GM19043 (cell line): ENCODE measurements around the gene GSDMA.
"Not testable (repeated sequence)": the region's sequence is repeated elsewhere in the genome, so short reads cannot be mapped to it uniquely, and the experiment has no call there.

Experiments used
- ATAC-seq: cut with Tn5 transposase; IDR thresholded peaks from one replicate; pipeline ENCODE4 v1.9.1; 2021; ENCODE audit warnings: low read depth; ENCODE audit not compliant: unreplicated experiment

The GSDMA gene

DNA sequence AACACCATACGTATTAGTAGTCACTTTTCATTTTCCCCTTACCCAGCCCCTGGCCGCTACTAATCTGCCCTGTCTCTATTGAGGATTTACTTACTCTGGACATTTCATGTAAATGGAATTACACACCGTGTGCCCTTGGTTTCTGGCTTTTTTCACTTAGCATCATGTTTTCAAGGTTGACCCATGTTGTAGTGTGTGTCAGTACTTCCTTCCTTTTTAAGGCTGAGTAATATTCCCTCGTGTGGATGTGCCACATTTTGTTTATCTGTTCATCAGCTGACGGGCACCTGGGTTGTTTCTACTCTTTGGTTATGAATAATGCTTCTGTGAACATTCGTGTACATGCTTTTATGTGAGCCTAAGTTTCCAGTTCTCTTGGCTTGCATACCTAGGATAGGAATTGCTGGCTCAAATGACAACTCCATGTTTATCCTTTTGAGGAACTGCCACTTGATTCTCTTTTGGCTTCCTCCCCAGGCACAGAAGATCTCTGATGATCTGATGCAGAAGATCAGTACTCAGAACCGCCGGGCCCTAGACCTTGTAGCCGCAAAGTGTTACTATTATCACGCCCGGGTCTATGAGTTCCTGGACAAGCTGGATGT is 25.5 kb downstream of the GSDMA start:
- no peak for ATAC-seq

- ATAC-seq = no peak
Measured at GRCh38 chr17:39994448-39994847, 31.6 kb downstream of the GSDMA start.

DNA sequence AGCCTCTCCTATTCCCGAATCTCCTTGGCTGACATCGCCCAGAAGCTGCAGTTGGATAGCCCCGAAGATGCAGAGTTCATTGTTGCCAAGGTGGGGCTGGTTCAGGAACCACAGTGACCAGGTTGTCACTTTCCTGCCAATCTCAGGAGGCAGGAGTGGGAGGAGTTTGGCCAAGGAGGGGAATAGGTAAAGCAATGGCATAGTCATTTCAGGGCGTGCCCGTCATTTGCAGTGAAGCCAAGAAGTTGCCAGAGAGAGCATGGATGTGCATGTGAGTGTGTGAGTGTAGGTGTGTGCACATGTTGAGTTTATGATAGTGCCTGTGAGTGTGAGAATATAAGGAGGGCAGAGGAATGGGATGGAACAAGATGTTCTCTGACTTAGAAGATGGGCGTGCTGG is 32.6 kb downstream of the GSDMA start:
- no peak for ATAC-seq

DNA sequence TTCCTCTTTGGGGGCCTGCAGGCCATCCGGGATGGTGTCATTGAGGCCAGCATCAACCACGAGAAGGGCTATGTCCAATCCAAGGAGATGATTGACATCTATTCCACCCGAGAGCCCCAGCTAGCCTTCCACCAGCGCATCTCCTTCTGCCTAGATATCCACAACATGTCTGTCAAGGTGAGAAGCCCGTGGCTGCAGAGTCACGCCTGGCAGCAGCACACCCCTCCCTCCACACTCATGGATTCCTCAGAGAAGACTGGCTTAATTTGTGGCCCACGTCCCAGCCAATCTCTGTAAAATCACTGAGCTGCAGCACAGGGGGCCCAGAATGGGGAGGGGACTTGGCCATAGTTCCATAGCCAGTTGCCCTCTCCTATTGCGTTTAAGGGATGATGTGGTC is 33.4 kb downstream of the GSDMA start:
- ATAC-seq = no peak

DNA sequence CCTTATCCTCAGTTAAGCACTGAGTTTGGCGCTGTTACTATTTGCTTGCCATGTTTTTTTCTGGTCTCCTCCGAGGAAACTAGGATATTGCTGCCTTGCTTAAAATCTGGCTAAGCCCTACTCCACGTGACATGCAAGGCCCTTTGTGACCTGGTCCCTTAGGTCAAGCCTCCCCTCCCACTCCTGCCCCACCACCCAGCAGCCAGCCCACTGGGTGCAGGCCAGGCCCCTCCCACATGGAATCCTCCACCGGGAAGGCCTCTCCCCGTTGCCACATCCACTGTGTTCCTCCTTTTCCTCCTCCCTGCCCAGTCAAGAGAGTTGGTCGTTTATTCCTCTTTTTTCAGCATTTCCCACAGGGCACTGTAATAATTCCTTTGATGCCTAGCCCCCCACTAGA is 34.0 kb downstream of the GSDMA start:
- no peak for ATAC-seq

DNA sequence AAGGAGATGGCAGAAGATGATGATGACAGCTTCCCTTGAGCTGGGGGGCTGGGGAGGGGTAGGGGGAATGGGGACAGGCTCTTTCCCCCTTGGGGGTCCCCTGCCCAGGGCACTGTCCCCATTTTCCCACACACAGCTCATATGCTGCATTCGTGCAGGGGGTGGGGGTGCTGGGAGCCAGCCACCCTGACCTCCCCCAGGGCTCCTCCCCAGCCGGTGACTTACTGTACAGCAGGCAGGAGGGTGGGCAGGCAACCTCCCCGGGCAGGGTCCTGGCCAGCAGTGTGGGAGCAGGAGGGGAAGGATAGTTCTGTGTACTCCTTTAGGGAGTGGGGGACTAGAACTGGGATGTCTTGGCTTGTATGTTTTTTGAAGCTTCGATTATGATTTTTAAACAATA is 34.7 kb downstream of the GSDMA start:
- ATAC-seq = no peak

DNA sequence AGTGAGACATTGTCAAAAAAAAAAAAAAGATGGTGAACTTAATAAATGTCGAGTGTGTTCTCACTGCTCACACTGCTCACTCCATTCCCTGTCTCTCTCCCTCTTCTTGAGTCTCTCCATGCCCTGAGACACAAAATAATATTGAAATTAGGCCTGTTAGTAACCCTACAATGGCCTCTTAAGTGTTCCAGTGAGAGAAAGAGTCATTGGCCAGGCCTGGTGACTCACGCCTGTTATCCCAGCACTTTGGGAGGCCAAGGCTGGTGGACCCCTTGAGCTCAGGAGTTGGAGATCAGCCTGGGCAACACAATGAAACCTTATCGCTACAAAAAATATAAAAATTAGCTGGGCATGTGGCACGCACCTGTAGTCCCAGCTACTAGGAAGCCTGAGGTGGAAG is 36.3 kb downstream of the GSDMA start:
- no peak for ATAC-seq

GRCh38 chr17:40000161-40000560 is 37.4 kb downstream of the GSDMA start:
- ATAC-seq = no peak

DNA sequence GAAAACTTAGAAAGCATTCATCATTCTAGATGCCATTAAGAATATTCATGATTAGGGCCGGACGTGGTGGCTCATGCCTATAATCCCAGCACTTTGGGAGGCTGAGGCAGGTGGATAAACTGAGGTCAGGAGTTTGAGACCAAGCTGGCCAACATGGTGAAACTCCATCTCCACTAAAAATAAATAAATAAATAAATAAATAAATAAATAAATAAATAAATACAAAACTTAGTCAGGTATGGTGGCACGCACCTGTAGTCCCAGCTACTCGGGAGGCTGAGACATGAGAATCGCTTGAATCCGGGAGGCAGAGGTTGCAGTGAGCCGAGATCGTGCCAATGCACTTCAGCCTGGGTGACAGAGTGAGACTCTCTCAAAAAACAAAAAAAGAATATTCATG is 38.5 kb downstream of the GSDMA start:
- not testable (repeated sequence) for ATAC-seq

- ATAC-seq = no peak
Measured at GRCh38 chr17:40004072-40004471, 41.3 kb downstream of the GSDMA start.

DNA sequence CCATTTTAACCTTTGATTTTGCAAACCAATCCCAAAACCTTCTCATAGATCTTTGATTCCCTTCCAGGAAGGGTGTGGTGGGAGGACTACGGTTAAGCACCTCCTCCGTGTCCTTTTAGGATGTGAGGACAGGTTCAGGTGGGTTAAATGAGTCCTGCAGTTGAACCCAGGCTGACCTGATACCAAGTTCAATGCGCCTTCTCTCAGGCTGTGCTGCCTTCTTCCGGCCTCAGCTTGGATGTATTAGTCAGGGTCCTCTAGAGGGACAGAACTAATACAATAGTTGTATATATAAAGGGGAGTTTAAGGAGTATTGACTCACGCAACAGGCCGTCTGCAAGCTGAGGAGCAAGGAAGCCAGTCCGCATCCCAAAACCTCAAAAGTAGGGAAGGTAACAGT is 41.9 kb downstream of the GSDMA start:
- no peak for ATAC-seq

- no peak for ATAC-seq
Measured at GRCh38 chr17:40005520-40005919, 42.7 kb downstream of the GSDMA start.

DNA sequence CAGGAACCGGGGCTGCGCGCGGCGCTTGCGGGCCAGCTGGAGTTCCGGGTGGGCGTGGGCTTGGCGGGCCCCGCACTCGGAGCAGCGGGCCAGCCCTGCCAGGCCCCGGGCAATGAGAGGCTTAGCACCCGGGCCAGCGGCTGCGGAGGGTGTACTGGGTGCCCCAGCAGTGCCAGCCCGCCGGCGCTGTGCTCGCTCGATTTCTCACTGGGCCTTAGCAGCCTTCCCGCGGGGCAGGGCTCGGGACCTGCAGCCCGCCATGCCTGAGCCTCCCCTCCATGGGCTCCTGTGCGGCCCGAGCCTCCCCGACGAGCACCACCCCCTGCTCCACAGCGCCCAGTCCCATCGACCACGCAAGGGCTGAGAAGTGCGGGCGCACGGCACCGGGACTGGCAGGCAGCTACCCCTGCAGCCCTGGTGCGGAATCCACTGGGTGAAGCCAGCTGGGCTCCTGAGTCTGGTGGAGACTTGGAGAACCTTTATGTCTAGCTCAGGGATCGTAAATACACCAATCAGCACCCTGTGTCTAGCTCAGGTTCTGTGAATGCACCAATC is 48.2 kb downstream of the GSDMA start:
- not testable (repeated sequence) for ATAC-seq

- ATAC-seq = not testable (repeated sequence)
Measured at GRCh38 chr17:40012017-40012647, 49.3 kb downstream of the GSDMA start.

DNA sequence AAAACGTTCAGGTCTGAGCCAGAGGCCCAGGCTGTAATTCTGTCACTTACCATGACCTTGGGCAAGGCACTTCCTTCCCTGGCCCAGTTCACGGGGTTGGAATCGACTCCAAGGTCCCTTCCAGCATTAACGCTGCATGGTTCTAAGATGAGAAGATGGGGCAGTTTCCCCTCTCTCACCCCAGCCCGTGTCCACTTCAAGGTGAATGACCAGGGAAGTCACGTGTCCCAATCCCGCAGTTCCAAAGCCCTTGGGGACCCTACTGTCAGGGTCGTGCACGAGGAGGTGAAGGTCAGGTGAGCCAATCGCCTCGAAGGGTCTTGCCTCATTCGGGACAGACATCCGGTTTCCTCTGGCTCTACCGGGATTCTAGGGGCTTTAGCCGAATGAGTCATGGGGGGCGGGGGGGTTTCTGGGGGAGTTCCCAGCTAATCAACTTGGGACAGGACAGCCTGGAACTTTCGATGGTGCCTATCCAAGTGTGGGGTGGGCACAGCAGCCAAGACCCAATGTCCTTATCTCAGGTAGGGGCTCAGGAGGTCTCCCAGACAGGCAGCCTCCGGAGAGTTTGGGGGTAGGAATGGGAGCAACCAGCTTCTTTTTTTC is 51.7 kb downstream of the GSDMA start:
- ATAC-seq = no peak

DNA sequence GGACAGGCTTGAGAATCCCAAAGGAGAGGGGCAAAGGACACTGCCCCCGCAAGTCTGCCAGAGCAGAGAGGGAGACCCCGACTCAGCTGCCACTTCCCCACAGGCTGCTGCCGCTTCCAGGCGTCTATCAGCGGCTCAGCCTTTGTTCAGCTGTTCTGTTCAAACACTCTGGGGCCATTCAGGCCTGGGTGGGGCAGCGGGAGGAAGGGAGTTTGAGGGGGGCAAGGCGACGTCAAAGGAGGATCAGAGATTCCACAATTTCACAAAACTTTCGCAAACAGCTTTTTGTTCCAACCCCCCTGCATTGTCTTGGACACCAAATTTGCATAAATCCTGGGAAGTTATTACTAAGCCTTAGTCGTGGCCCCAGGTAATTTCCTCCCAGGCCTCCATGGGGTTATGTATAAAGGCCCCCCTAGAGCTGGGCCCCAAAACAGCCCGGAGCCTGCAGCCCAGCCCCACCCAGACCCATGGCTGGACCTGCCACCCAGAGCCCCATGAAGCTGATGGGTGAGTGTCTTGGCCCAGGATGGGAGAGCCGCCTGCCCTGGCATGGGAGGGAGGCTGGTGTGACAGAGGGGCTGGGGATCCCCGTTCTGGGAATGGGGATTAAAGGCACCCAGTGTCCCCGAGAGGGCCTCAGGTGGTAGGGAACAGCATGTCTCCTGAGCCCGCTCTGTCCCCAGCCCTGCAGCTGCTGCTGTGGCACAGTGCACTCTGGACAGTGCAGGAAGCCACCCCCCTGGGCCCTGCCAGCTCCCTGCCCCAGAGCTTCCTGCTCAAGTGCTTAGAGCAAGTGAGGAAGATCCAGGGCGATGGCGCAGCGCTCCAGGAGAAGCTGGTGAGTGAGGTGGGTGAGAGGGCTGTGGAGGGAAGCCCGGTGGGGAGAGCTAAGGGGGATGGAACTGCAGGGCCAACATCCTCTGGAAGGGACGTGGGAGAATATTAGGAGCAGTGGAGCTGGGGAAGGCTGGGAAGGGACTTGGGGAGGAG is 52.5 kb downstream of the GSDMA start, which contains the start of gene CSF3:
TSS of gene CSF3 (plus strand) at position 436 of the 993 bp plus-strand sequence. CDS start at position 471, 35 bp downstream.
- ATAC-seq = no peak

GRCh38 chr17:40015998-40016985 is 53.5 kb downstream of the GSDMA start:
- no peak for ATAC-seq

- ATAC-seq = no peak
Measured at GRCh38 chr17:40017422-40018080, 54.7 kb downstream of the GSDMA start.
